ENCODE results near the gene BEST2. TPM values are rescaled to one million over a fixed set of nuclear protein-coding genes. Genes with fewer than 3 reads are reported as not detected.

The BEST2 gene
- total RNA-seq, 1 donor from 2014 or later = not detected

DNA sequence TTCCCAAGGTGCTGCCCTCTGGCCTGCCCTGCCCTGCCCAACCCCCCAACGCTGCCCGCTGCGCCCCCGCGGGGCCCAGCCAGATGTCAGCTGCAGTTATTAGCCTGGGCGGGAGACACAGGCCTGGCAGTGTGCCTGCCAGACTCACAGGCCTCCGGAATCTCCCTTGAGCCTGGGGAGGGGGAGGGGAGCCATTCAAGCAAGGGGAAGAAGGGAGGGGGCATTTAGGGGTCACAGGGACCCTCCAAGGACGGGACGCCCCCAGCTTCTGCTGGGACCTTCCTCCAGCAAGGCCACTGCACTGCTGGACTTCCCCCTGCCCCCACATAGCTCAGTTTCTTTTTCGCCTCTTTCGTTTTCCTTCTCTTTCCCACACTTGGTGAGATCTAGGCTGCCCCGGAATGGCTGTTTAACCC, 37.1 kb downstream of the BEST2 start:
- TF ChIP-seq, protein P1, sequence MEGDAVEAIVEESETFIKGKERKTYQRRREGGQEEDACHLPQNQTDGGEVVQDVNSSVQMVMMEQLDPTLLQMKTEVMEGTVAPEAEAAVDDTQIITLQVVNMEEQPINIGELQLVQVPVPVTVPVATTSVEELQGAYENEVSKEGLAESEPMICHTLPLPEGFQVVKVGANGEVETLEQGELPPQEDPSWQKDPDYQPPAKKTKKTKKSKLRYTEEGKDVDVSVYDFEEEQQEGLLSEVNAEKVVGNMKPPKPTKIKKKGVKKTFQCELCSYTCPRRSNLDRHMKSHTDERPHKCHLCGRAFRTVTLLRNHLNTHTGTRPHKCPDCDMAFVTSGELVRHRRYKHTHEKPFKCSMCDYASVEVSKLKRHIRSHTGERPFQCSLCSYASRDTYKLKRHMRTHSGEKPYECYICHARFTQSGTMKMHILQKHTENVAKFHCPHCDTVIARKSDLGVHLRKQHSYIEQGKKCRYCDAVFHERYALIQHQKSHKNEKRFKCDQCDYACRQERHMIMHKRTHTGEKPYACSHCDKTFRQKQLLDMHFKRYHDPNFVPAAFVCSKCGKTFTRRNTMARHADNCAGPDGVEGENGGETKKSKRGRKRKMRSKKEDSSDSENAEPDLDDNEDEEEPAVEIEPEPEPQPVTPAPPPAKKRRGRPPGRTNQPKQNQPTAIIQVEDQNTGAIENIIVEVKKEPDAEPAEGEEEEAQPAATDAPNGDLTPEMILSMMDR (IDR thresholded peaks at IDR 0.05) = no peak
- ChIA-PET POLR2A (interaction anchor here (0.6 to 13.2 kb wide), 11 partner anchors 10 to 316 kb away, joined by 3 to 909 read pairs (median 5); partner anchors contain the start of genes CALR, HOOK2 and RNASEH2A), CTCF (interaction anchor here (4.3 kb wide), 1 partner anchor 11 kb away, joined by 43 read pairs; no protein-coding TSS in a partner anchor)
- Mint-ChIP-seq H3K4me3 (peak overlapping the region; percentile 90), H3K4me1 (peaks cover 39% of the 10 kb centered on the region), H3K36me3 (ENCODE audit: low read depth) (peaks cover 18% of the 10 kb centered on the region), H3K9me3 (no peaks in the 10 kb centered on the region), H3K27me3 (no peaks in the 10 kb centered on the region), H3K27ac (peak overlapping the region; percentile 99)
- ATAC-seq (ENCODE audit: low read depth) (peak; percentile 4), DNase-seq (peak; percentile 67)
- intact Hi-C loops (cut with micrococcal nuclease) = no loop called here

- intact Hi-C loops (cut with micrococcal nuclease) = no loop called here
- Mint-ChIP-seq H3K4me3 (peak overlapping the region; percentile 96), H3K9me3 (no peaks in the 10 kb centered on the region), H3K27ac (peak overlapping the region; percentile 99), H3K27me3 (no peaks in the 10 kb centered on the region), H3K4me1 (peaks cover 44% of the 10 kb centered on the region), H3K36me3 (ENCODE audit: low read depth) (peaks cover 18% of the 10 kb centered on the region)
- CTCF ChIA-PET = interaction anchor here (4.3 kb wide), 1 partner anchor 12 kb away, joined by 43 read pairs; no protein-coding TSS in a partner anchor
- DNase-seq (no peak), ATAC-seq (ENCODE audit: low read depth) (no peak)
- POLR2A ChIA-PET = interaction anchor here (0.6 to 13.2 kb wide), 12 partner anchors 11 to 363 kb away, joined by 3 to 909 read pairs (median 5); partner anchors contain the start of genes CALR, HOOK2 and RNASEH2A
- TF ChIP-seq, protein P1 (IDR thresholded peaks at IDR 0.05) = no peak
These were observed 37.7 kb downstream of the BEST2 start for GRCh38 chr19:12789098-12789903.

GRCh38 chr19:12789904-12790619, 38.5 kb downstream of the BEST2 start:
- DNase-seq (peak; percentile 95), ATAC-seq (ENCODE audit: low read depth) (peak; percentile 43)
- ChIA-PET POLR2A (interaction anchor here (0.6 to 13.2 kb wide), 11 partner anchors 12 to 1024 kb away, joined by 3 to 909 read pairs (median 6); partner anchors contain the start of genes CALR, FBXW9, GET3 and HOOK2), CTCF (interaction anchor here (3.6 to 11.4 kb wide), 4 partner anchors 8 to 26 kb away, joined by 19 to 280 read pairs (median 160); partner anchors contain the start of gene HOOK2)
- no peaks in the 10 kb centered on the region for H3K9me3 Mint-ChIP-seq
- peak overlapping the region; percentile 97 for H3K27ac Mint-ChIP-seq
- peak overlapping the region; percentile 96 for H3K4me3 Mint-ChIP-seq
- H3K36me3 Mint-ChIP-seq (ENCODE audit: low read depth) = peaks cover 18% of the 10 kb centered on the region
- H3K27me3 Mint-ChIP-seq = no peaks in the 10 kb centered on the region
- intact Hi-C loops (cut with micrococcal nuclease) = loop anchor here (5.0 kb wide), 2 partner anchors 178 to 312 kb away; partner anchors contain the start of genes LYL1, ZNF490 and ZNF791
- TF ChIP-seq, protein P1 (IDR thresholded peaks at IDR 0.05) = no peak
- peaks cover 52% of the 10 kb centered on the region for H3K4me1 Mint-ChIP-seq

GRCh38 chr19:12790628-12791344, 39.2 kb downstream of the BEST2 start:
- DNase-seq (no peak), ATAC-seq (ENCODE audit: low read depth) (no peak)
- intact Hi-C loops (cut with micrococcal nuclease) = loop anchor here (1.0 to 5.0 kb wide), 3 partner anchors 8 to 312 kb away; partner anchors contain the start of genes LYL1, ZNF490 and ZNF791
- Mint-ChIP-seq H3K27ac (peak overlapping the region; percentile 97), H3K27me3 (no peaks in the 10 kb centered on the region), H3K4me1 (peaks cover 56% of the 10 kb centered on the region), H3K9me3 (no peaks in the 10 kb centered on the region), H3K4me3 (peak overlapping the region; percentile 96), H3K36me3 (ENCODE audit: low read depth) (peaks cover 18% of the 10 kb centered on the region)
- ChIA-PET CTCF (interaction anchor here (3.6 to 11.4 kb wide), 3 partner anchors 8 to 27 kb away, joined by 19 to 280 read pairs (median 278); partner anchors contain the start of gene HOOK2), POLR2A (interaction anchor here (0.6 to 13.2 kb wide), 24 partner anchors 10 to 1025 kb away, joined by 3 to 909 read pairs (median 7); partner anchors contain the start of genes DHPS, FARSA, FBXW9 and GET3)
- TF ChIP-seq, protein P1 (IDR thresholded peaks at IDR 0.05) = no peak
